PC-3 (cell line): ENCODE data around the gene RREB1.

Source experiments
- EZH2 ChIP-seq: fragments of 300-600 bp; sonication (generic); IDR thresholded peaks from one replicate; pipeline ENCODE4 v1.6.1; 2017; ENCODE audit warnings: antibody characterized with exemption, mild to moderate bottlenecking, low read length; ENCODE audit not compliant: unreplicated experiment
- TF ChIP-seq, protein P1 (sequence below): fragments of 300-600 bp; sonication (generic); conservative IDR thresholded peaks from 2 replicates; pipeline ENCODE4 v1.5.1; 2017; ENCODE audit warnings: antibody characterized with exemption, low read depth, mild to moderate bottlenecking, low read length

DNA sequence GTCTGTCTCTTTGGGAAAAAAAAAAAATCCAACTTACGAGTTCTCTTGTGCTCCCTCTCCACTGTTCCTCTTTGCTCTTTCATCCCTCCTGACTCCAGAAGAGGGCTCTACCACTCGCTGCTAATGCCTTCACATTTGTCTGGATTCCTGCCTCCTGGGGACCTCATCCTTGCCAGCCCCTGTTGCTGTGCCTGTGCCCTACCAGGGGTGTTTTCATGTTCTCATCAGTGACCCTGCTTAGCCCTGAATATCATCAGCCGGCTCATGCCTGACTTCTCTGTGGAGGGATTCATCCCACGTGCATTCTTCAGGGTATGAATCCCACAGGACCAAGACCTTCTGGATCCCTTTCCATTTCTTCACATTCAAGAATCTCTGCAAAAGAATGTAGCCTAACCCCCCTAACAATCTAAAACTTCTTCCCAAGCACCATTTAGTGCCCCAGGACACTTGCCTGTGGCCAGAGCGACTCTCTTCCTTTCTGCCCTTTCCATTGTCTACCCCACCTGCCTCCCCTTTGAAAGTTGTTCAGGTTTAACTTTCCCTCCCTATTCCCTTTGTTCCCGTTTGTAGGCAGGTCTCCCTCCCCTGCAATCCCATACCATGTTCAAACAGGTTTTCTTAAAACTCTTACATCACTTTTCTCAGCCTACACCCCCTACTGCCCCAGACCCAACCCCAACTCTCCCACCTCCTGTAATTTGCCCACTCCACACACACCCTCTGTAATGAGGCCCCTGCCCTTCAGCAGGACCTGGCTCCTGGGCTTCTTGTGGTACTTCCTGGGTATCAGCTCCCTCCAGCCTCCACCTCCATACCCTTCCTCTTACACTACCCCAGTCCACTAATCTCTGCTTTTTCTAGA, 50.2 kb downstream of the RREB1 start:
- TF ChIP-seq EZH2: no peak
- TF ChIP-seq, protein P1, sequence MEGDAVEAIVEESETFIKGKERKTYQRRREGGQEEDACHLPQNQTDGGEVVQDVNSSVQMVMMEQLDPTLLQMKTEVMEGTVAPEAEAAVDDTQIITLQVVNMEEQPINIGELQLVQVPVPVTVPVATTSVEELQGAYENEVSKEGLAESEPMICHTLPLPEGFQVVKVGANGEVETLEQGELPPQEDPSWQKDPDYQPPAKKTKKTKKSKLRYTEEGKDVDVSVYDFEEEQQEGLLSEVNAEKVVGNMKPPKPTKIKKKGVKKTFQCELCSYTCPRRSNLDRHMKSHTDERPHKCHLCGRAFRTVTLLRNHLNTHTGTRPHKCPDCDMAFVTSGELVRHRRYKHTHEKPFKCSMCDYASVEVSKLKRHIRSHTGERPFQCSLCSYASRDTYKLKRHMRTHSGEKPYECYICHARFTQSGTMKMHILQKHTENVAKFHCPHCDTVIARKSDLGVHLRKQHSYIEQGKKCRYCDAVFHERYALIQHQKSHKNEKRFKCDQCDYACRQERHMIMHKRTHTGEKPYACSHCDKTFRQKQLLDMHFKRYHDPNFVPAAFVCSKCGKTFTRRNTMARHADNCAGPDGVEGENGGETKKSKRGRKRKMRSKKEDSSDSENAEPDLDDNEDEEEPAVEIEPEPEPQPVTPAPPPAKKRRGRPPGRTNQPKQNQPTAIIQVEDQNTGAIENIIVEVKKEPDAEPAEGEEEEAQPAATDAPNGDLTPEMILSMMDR: no peak
